Urothelium cell line (cell line): ENCODE measurements around the gene TEX261.

Source experiments
- DNase-seq: peaks from one replicate; pipeline ENCODE4 v3.0.0; 2011; ENCODE audit warnings: low spot score, mixed read lengths
- FAIRE-seq: peaks from 2 replicates; lab custom pipeline; 2011; peaks lifted over from hg19 to GRCh38; lab: Jason Lieb, UNC

TEX261 gene

GRCh38 chr2:70937866-70938585 is 56.6 kb downstream of the TEX261 start:
- FAIRE-seq (peak; percentile 44), DNase-seq (no peak)

- no peak for FAIRE-seq
- no peak for DNase-seq
Observed at GRCh38 chr2:70936979-70937811, 57.5 kb downstream of the TEX261 start.

GRCh38 chr2:70936165-70936978 is 58.3 kb downstream of the TEX261 start:
- DNase-seq (no peak), FAIRE-seq (peak; percentile 87)
